ENCODE measurements around the gene DNAH17.
A peak's percentile ranks its signal among the peaks of the same experiment; 100 is the strongest.

Gene DNAH17

GRCh38 chr17:78428836-78429617, 148.2 kb downstream of the DNAH17 start:
- no peak for DNase-seq (ENCODE audit: low spot score)

- no peak for DNase-seq (ENCODE audit: low spot score)
Measured at GRCh38 chr17:78428025-78428575, 149.1 kb downstream of the DNAH17 start.

- DNase-seq (ENCODE audit: low spot score), result no peak
Measured at GRCh38 chr17:78427140-78427539, 150.1 kb downstream of the DNAH17 start.

- DNase-seq (ENCODE audit: low spot score), result no peak
Measured at GRCh38 chr17:78426293-78426879, 150.8 kb downstream of the DNAH17 start.

- DNase-seq (ENCODE audit: low spot score), result no peak
Measured at GRCh38 chr17:78425429-78425828, 151.8 kb downstream of the DNAH17 start.

- DNase-seq (ENCODE audit: low spot score), result no peak
Measured at GRCh38 chr17:78423961-78424675, 153.1 kb downstream of the DNAH17 start.

GRCh38 chr17:78422872-78423588, 154.2 kb downstream of the DNAH17 start:
- DNase-seq (ENCODE audit: low spot score), result no peak

- no peak for DNase-seq (ENCODE audit: low spot score)
Measured at GRCh38 chr17:78422267-78422605, 155.0 kb downstream of the DNAH17 start.

- DNase-seq (ENCODE audit: low spot score), result peak; percentile 74
Measured at GRCh38 chr17:78421534-78422266, 155.5 kb downstream of the DNAH17 start.

- DNase-seq (ENCODE audit: low spot score), result no peak
Measured at GRCh38 chr17:78421084-78421533, 156.1 kb downstream of the DNAH17 start.

GRCh38 chr17:78419970-78420815, 157.0 kb downstream of the DNAH17 start:
- DNase-seq (ENCODE audit: low spot score), result no peak

- no peak for DNase-seq (ENCODE audit: low spot score)
Measured at GRCh38 chr17:78418326-78419026, 158.7 kb downstream of the DNAH17 start.

GRCh38 chr17:78417531-78417909, 159.7 kb downstream of the DNAH17 start:
- DNase-seq (ENCODE audit: low spot score), result no peak

GRCh38 chr17:78416791-78417530, 160.2 kb downstream of the DNAH17 start:
- DNase-seq (ENCODE audit: low spot score), result peak; percentile 14

GRCh38 chr17:78415821-78416711, 161.1 kb downstream of the DNAH17 start:
- no peak for DNase-seq (ENCODE audit: low spot score)

GRCh38 chr17:78414178-78415162, 162.7 kb downstream of the DNAH17 start:
- DNase-seq (ENCODE audit: low spot score), result no peak

- DNase-seq (ENCODE audit: low spot score), result peak; percentile 18
Measured at GRCh38 chr17:78412403-78412802, 164.8 kb downstream of the DNAH17 start.

All from COLO829 (cell line).